NCI-H1436 (cell line): ENCODE data around the gene NUAK2.
"Not testable (repeated sequence)": the region's sequence is repeated elsewhere in the genome, so short reads cannot be mapped to it uniquely, and the experiment has no call there.

Experiments
- DNase-seq: peaks from one replicate; lab custom pipeline; 2025; lab: John Stamatoyannopoulos, UW

NUAK2 gene

DNA sequence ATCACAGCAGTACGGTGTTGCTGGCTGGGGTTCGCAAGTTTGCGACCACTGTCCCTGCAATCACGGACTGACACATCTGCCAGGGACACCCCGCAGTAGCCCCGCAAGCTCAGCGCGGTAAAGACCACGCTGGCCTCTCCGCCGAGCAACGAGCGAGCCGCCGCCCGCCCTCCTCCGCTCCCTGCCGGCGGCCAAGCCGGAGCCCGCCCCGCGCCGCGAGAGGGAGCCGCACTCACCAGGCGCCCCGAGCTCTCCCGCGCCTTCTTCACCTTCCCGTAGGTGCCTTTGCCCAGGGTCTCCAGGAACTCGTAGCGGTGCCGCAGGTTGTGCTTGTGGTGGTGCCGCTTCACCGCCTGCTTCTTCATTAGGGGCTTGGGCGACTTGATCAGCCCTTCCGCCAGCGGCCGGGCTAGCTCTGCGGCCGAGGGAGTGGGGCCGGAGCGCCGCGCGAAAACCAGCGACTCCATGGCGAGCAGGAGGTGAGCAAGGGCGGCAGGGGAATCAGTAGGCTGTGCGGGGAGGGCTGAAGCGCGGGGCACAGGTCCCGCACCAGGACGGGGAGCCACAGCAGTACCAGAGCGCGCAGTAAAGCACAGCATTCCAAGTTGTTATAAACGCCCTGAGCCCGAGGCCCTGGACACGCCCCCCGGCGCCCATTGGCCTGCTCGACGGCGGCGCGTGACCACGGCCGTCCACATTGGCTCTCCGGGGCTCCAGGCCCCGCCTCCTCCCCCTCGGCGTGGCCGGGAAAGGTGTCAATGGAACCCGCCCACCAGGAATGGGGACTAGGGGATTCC is at the start of gene NUAK2:
Gene NUAK2, minus strand, starts transcription at position 584 of the 797 bp plus-strand sequence. Its CDS starts 117 bp downstream, at position 467.
- peak; percentile 95 for DNase-seq

DNA sequence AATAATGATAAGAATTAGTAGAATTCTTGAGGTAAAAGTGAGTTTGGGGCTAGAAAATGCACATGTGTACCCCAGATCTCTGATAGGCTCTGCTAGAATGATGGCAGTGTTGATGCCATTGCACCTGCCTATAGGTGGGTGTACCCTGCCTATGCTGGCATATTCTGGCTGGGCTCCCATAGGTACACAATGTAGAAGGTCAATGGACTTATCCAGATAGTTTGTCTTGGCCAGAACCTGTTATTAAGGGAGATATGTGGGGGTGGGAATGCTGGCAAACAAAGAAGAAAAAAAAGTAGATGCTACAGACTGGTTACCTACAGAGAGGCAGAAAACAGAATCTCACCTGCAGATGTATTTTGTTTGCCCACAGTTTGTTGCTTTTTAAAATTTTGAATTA is 49.2 kb upstream of the NUAK2 start:
- no peak for DNase-seq

DNA sequence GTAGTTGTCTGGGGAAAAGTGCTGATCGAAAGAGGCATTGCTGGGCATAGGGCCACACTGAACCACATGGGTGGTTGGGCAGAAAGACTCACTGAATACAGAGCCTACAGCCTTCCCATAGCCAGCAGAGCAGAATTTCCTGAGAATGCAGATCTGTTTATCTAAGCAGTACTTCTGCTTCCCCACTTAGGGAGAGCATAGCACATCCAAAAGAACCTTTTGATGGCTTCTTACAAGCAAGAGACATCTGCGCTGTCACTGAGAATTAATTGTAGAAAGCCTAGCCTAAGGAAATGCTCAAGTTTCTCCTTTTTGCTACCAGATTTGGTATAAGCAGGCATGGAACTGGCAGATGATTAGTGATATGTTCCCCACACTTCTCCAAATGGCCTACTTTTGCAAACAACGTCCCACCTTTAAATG is 48.2 kb upstream of the NUAK2 start:
- no peak for DNase-seq

DNA sequence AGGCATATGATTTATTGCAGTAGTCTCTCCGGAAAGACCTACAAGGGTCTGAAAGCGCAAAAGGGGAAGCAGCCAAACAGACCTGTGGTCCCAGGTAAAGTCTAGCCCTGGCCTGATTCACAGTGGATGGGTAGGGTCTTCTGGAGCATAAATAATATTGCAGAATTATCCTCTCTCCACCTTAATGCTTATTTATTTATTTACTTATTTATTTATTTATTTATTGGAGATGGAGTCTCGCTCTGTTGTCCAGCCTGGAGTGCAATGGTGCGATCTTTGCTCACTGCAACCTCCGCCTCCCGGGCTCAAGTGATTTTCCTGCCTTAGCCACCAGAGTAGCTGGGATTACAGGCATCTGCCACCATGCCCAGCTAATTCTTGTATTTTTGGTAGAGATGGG is 46.9 kb upstream of the NUAK2 start:
- DNase-seq: no peak

DNA sequence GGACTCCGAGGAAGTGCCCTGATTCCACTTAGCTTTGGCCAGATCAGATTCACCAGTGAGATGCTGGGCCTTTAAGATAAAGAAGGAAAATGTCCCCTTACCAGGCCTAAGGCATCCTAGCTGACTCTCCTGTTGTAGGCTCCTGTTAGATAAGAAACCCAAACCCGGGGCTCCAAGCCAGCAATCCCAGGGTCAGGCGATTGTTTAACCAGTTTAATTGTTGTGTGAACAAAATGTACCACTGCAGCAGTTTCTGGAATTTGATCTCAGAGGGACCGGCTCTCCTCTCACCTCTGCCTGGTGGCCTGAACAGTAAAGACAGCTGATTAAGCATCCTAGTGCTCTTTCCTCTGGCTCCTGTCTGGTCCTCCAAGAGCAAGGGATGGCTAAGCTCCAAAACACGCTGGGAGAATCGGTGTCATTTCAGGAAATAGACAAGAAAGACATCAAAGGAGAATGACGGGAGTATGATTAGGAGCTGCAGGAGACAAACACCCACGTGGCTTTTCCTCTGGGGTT is 44.5 kb upstream of the NUAK2 start:
- DNase-seq: peak; percentile 15

DNA sequence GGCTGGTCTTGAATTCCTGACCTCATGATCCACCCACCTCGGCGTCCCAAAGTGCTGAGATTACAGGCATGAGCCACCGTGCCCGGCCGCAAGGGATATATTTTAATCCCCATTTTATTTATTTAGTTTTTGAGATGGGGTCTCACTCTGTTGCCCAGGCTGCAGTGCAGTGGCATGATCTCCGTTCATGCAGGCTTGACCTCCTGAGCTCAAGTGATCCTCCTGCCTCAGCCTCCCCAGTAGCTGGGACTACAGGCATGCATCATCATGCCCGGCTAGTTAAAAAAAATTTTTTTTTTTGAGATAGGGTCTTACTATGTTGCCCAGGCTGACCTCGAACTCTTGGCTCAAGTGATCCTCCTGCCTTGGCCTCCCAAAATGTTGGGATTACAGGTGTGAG is 43.5 kb upstream of the NUAK2 start:
- not testable (repeated sequence) for DNase-seq

DNA sequence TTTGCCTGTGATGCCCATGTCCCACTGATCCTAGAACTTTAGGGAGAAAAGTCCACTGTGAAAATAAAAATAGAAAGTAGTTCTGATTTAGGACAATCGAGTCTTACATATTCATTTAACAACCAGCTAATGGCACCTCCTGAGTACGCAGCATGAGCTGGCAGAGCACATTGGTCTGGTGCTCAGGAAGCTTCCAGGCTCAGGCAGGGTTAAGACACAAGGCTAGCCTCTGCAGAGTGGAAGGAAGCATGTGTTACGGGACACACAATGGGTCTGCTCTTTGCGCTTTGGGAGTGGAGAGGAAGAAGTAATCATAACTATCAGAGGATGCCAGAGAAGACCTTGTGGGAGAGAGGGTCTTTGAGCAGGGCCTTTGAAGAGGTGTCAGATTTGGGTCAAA is 39.3 kb upstream of the NUAK2 start:
- no peak for DNase-seq

DNA sequence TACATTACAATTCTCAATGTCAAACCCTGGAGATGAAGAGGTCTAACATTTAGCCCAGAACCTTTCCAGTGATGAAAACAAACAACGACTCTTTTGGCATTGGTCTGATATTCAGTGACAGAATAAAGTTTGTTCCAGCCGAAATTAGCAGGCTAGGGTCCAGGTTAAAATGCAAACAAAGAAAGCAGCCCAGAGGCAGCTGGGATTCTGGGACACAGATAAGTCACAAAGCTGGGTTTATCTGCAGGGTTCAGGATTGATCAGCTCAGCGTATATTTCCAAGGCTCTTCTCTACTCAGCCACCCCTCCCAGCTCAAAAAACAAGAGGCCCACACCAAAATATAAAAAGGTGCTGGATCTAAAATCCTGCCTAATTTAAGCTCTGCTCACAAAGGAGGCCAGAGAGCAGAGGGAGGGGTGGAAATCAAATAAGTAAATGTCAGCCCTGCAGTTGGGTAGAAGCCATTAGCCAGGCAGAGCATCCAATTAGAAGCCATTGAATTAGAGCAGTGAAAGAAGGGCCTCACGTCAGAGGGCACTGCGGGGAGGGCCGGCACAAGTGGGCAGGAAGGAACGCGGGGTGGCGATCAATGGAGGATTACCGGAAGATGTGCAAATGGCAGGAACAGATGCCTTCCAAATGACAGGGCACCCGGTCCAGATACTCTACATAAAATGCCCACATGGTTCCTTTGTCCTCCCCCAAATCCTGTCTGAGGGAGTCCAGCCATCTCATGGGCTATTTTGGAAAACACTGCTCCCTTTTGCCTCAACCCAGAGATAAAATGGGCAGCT is 38.4 kb upstream of the NUAK2 start:
- DNase-seq: peak; percentile 89

DNA sequence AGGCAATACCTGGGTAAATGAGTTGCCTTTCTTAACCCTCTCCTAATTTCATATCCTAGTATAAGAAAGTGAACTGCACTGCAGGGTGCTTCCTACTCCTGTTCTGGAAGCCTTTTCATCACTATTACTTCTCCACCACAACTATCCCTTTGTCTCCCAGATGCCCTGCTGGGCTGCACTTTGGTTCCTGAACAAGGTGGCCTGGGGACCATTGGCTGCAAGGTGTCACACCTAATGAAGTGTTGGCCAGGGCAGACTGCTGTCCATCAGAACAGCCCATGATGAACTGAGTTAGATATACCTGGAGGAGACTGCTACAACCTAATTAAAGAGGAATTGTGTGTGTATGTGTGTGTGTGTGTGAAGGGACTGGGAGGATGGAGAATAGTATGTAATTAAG is 37.0 kb upstream of the NUAK2 start:
- DNase-seq: peak; percentile 17

DNA sequence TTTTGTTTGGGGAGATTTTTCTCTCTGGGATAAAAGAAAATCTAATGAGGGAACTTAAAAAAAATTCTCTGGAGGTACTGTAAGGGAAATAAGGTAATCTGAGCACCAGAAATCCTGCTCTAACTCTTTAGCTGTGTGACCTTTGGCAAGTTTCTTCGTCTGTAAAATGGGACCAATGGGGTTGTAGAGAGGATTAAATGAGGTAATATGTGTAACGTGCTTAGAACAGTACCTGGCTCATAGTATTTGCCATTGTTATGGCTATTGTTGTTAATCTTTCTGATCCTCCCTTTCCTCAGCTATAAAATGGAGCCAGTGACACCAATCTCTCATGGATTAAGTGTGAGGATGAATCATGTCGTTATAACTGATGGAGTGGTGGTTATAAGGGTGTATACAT is 36.0 kb upstream of the NUAK2 start:
- DNase-seq: no peak

DNA sequence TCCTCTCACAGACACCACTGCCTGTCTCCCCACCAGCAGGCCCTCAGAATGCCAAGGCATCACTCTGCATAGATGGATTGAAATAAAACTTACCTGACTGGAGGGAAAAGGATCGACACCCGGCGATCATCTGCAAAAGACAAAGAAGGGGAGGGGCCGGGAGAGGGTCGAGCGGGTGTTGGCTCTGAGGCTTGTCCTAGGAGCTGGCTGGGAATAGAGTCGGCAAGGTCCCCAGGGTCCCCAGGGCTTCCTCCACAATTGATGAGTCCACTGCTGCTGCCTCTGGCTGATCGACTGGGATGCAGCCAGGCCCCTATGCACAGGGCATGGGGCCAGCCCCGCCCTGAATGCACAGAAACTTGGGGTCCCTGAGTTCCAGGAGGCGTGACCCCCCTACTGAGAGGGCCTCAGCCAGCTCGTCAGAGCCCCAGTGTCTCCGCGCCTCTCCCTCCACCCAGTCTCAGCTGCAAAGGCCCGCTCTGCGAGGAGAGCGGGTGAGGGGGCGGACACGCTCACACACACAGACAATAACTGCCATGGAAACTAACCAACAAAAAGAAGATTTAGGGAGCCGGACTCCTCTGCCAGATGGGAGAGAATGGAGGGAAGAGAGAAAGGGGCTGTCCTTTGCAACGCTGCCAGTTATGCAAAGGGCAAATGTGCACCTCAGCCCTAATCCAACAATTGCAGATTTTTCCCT is 35.0 kb upstream of the NUAK2 start, which contains the start of gene KLHDC8A:
Gene KLHDC8A, minus strand, starts transcription at position 483 of the 700 bp plus-strand sequence. CDS start 13,318 bp downstream, outside the sequence.
- peak; percentile 47 for DNase-seq

DNA sequence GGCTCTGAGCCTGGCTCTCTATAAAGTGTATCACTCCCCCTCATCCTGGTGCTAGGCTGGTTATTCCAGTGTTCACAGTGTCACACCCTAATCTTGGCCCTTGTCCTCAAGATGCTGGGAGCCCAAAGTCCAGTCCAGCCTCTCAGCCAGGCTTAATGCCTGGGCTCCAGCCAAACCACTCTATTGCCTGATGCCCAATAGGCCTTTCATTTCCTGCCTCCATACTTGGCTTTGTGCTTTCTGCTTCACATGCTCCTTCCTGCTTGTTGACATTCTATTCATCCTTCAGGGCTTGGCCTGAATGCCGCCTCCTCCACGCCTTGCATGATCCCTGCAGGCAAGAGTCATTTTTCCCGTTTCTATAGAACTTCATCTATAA is 33.5 kb upstream of the NUAK2 start:
- no peak for DNase-seq

DNA sequence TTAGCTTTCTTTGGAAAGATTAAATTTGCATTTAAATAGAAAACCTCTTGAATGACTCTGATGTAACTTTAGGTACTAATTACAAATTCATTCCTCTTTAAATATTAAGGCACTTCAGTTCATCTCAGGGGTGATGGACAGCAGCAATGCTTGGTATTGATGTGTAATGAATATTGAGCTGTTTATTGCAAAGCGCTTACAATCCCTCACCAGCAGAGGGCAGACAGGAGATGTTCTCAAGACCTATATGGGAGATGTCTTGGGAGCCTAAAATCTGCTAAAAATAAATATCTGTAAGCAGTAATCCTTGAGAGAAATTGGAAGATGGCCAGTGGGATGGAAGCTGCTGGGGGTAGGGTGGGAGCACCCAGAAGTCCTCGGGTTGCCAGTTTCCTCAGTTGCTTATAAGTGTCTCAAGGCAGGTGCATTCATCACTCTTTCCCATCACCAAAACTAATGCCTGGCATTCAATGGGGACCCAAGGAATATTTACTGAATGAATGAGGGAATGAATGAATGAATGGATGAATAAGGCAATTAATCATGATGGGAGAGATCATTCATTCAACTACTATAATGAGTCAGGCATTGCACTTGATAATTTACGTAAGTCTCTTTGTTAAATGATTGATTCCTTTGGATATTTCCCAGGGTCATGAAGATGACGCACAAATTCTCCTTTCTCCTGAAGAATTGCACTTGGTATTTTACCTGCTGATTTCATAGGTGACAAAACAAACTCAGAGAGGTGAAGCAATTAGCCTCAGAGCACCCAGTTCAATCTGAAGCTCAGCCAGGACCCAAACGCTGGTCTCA is 32.9 kb upstream of the NUAK2 start:
- peak; percentile 83 for DNase-seq

DNA sequence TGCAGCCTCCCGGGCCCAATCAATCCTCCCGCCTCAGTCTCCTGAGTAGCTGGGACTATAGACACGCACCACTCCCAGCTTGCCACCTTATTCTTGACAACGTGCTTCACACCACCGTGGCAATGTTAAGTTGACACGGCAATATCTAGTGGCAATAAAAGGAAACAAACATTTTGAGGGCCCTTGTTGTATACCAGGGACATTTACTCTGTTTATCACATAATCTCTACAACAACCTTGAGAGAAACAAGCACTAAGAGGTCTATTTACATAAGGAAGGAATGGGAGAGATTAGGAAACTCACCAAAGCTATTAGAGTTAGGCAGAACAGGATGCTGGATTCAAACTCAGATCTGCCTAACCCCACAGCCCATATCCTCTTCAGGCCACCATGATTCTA is 32.1 kb upstream of the NUAK2 start:
- no peak for DNase-seq

DNA sequence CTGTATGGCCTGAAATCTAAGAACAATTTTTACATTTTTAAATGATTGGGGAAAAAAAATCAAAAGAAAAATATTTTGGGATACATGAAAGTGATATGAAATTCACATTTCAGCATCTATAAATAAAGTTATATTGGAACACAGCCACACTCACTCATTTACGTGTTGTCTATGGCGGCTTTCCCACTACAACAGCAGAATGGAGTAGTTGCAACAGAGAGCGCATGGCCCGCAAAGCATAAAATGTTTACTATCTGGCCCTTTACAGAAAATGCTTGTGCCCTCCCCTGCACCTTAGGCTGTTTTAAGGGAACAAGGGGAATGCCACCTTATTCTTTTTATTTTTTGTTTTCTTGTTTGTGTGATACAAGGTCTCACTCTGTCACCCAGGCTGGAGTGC is 31.6 kb upstream of the NUAK2 start:
- no peak for DNase-seq

DNA sequence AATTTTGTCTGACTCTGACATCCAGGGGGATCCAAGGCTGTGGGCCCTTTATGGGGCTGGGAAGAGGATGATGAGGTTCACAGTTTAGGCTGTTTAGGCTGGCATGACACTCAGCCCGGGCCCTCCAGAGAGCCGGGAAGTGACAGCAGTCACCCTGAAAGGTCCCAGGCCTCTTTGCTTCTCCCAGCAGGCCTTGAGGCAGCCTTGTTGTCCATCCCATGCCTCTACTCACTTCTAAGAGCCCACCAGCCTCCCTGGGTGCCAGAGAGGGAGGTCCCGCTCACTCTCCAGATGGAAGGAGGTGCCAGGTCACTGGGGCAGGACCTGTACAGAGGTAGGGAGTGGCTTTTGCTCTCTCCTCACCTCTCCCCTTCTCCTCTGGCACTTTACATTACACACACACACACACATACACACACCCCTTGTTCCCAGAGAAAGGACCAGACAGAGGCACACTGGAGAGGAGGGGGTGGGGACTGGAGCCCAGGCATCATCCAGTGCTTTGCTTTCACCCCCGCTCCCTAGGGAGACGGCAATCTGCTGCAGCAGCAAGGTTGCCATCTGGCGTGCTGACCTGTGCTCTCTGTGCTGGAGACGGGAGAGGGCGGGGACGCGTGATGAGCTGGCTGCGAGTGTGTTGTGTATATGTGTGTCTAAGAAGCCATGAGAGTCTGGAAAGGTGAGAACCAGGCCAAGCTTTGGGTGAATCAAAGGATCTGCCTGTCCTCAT is 30.6 kb upstream of the NUAK2 start:
- DNase-seq: peak; percentile 98

DNA sequence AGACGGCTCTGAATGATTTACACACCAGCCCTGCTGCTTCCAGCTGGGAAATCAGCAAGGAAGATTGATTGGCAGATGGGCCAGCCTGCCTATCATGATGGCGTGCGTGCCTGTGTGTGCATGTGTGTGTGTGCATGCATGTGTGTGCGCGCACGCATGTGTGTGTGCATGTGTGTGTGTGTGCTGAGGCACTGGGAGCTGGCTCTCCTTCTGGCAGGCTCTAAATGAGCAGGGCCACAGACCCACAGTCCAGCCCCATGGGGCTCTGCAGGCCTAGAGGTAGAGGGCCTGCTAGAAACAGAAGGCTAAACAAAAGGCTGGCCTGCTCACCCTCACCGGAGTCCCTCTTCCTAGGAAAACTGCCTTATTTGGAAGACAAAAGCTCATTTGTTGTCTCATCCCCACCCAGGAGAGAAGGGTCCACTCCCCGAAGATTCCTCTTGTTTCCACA is 29.2 kb upstream of the NUAK2 start:
- no peak for DNase-seq

DNA sequence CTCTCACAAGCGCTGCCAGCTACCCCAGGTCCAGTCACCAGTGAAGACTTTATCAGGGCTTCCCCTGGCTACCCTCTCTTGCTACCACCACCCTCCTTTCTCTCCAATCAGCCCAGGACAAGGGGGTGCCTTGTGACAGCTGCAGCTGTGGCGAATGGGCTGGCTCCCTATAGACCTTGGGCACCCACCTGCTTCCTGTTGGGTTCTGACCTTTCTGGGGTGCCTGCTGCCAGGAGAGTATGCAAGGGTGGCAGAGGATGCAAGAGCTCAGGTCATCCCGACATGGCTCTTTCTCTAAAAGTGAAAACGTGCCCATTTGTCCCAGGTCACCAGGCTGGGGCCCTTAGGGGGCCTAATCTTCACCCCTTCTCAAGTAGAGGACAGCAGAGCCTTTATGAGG is 28.6 kb upstream of the NUAK2 start:
- DNase-seq: no peak

DNA sequence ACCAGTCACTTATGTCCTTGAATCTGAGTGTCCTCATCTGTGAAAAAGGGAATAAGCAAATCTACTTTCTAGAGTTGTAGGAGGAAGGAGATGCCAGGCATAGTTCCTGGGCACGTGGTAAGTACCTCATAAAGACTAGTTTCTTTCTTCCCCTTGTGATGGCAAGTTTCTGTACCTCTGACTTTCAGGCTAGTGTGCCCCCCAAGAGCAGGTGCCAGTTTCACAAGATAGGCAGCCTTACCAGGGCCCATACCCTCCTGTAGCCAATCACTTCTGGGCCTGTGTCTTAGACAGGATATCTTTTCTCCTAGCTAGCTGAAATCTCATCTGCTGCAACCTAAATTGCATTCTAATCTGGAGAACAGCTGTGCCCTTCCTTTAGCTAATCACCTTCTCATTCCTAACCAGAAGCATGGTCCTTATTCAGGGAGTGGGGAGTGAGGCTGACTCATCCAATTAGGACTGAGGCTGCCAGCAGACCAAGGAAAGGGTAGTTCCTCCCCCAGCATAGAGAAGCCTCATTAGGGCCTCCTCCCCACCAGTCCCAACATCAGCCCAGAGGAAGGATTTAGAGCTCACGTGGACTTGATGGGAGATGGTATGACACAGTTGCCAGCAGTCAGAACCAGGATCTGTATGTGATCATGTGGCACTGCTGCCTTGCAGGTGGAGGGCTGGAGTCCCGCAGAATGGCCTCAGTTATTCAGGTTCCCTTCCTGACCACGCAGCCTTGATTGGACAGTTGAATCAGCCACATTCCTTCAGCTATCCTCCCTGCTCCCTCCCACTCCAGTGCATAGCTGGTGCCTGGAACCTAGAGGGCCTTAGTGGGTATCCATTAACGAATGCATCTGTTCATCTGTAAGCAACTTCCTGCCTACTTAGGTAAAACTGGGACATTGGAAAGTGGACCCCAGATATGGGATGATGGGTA is 27.3 kb upstream of the NUAK2 start:
- no peak for DNase-seq
